ENCODE data around the gene SEMA4B. TPM values are rescaled to one million over a fixed set of nuclear protein-coding genes. Genes with fewer than 3 reads are reported as not detected.

Gene SEMA4B
- total and polyA plus RNA-seq, 2 of the 8 experiments (the other 6 are each of a cell fraction or from before 2014, with no cell fraction given): 42.7 to 43.0 TPM

GRCh38 chr15:90231028-90232017, 30.2 kb downstream of the SEMA4B start:
- no peak overlapping the region for H4K5ac ChIP-seq (ENCODE audit: insufficient read length, low read depth, low read length)
- no peak overlapping the region for H2BK120ac ChIP-seq (replicated peaks; ENCODE audit: low read depth, low read length)
- H2AK5ac ChIP-seq (ENCODE audit: low read depth, low read length): no peak overlapping the region
- peaks cover 6% of the 10 kb centered on the region for H3K79me1 ChIP-seq (ENCODE audit: low read depth, low read length)
- ChIA-PET CTCF (ENCODE audit: partially characterized antibody) (interaction anchor here (0.7 to 4.6 kb wide), 10 partner anchors 10 to 256 kb away, joined by 3 to 47 read pairs (median 8); partner anchors contain the start of gene TTLL13), POLR2A (ENCODE audit: partially characterized antibody) (interaction anchor here (0.9 to 2.9 kb wide), 3 partner anchors 11 to 131 kb away, joined by 3 to 10 read pairs (median 5); partner anchors contain the start of gene SEMA4B)
- H3K27ac ChIP-seq (ENCODE audit: low read depth, low read length): no peak overlapping the region
- no peak overlapping the region for H3K4me3 ChIP-seq (ENCODE audit: extremely low read depth in 1 of 4, insufficient read depth in 2 of 4, low read depth in 3 of 4, low read length in 4 of 4)
- no peak overlapping the region for H3K4ac ChIP-seq (replicated peaks; ENCODE audit: insufficient read length, low read depth, low read length)
- no peak overlapping the region for H4K8ac ChIP-seq (ENCODE audit: extremely low read depth, insufficient read depth, low read length)
- H2BK20ac ChIP-seq (ENCODE audit: low read length): no peak overlapping the region
- no peak overlapping the region for H2BK12ac ChIP-seq (ENCODE audit: low read depth, low read length)
- FAIRE-seq (no peak), DNase-seq (ENCODE audit: low read depth in 1 of 2, low spot score in 2 of 2) (no peak)
- H3K9me3 ChIP-seq (ENCODE audit: insufficient read depth in 2 of 2, low read depth in 1 of 2, low read length in 1 of 2): no peaks in the 10 kb centered on the region
- H3K56ac ChIP-seq (replicated peaks; ENCODE audit: insufficient read length, low read depth, low read length): no peak overlapping the region
- H3K4me2 ChIP-seq (ENCODE audit: insufficient read depth in 1 of 2, low read depth in 2 of 2, low read length in 2 of 2): no peak overlapping the region
- WGBS, 2 experiments (ENCODE audit: extremely low coverage in 1 of 2, insufficient coverage in 1 of 2, insufficient read length in 1 of 2, insufficient replicate concordance in 2 of 2, low coverage in 1 of 2, low lambda C conversion rate in 2 of 2, missing lambda C conversion rate in 1 of 2): 87% methylated on average over 27 of the region's 27 CpGs; no CpG with 5 or more reads in 1 of the 2 experiments
- no peaks in the 10 kb centered on the region for H3K27me3 ChIP-seq (replicated peaks in 1 of 4; ENCODE audit: control insufficient read depth in 3 of 4, extremely low read depth in 1 of 4, insufficient read depth in 3 of 4, low read length in 3 of 4)
- no peak overlapping the region for H3K9ac ChIP-seq (replicated peaks in 1 of 4; ENCODE audit: extremely low read depth in 1 of 4, low read depth in 3 of 4, low read length in 3 of 4)
- H4K20me1 ChIP-seq (replicated peaks in 1 of 2; ENCODE audit: control insufficient read depth in 1 of 2, insufficient read depth in 2 of 2, low read length in 2 of 2): peaks cover 0 to 6% of the 10 kb centered on the region in 2 experiments
- no peak for TF ChIP-seq RBBP5 (IDR thresholded peaks at IDR 0.05; ENCODE audit: borderline replicate concordance, low read depth, low read length)
- H3K23ac ChIP-seq (ENCODE audit: insufficient read length): no peak overlapping the region
- no peak overlapping the region for H3K18ac ChIP-seq (ENCODE audit: extremely low read depth, low read length)
- peaks cover 0 to 6% (median under 1%) of the 10 kb centered on the region in 4 experiments; a peak in 4 of 7 replicates for H3K4me1 ChIP-seq (replicated peaks in 1 of 4; ENCODE audit: control insufficient read depth in 3 of 4, insufficient read depth in 4 of 4, low read length in 3 of 4)
- peaks cover 3 to 24% (median 13%) of the 10 kb centered on the region in 4 experiments; a peak in 6 of 8 replicates for H3K36me3 ChIP-seq (ENCODE audit: control insufficient read depth in 2 of 4, insufficient read depth in 4 of 4, low read length in 3 of 4)
- no peak overlapping the region for H2AFZ ChIP-seq (ENCODE audit: low read length)
- no peak overlapping the region for H4K91ac ChIP-seq (replicated peaks; ENCODE audit: insufficient read length, low read length)
- no peak overlapping the region for H2BK5ac ChIP-seq (ENCODE audit: low read depth, low read length)
- peaks cover 5% of the 10 kb centered on the region for H3K23me2 ChIP-seq (ENCODE audit: low read depth, low read length)
- no peaks in the 10 kb centered on the region for H3K79me2 ChIP-seq (ENCODE audit: control insufficient read depth in 1 of 2, insufficient read depth in 2 of 2, low read length in 2 of 2)
- H2BK15ac ChIP-seq (ENCODE audit: low read length): no peak overlapping the region
- H3K14ac ChIP-seq (ENCODE audit: insufficient read length): no peak overlapping the region
